ENCODE measurements around the gene ATP4B. TPM values are rescaled to one million over a fixed set of nuclear protein-coding genes. Genes with fewer than 3 reads are reported as not detected.

The ATP4B gene
- total and polyA plus RNA-seq, 2 donors from 2014 or later: 0.16 to 0.45 TPM

DNA sequence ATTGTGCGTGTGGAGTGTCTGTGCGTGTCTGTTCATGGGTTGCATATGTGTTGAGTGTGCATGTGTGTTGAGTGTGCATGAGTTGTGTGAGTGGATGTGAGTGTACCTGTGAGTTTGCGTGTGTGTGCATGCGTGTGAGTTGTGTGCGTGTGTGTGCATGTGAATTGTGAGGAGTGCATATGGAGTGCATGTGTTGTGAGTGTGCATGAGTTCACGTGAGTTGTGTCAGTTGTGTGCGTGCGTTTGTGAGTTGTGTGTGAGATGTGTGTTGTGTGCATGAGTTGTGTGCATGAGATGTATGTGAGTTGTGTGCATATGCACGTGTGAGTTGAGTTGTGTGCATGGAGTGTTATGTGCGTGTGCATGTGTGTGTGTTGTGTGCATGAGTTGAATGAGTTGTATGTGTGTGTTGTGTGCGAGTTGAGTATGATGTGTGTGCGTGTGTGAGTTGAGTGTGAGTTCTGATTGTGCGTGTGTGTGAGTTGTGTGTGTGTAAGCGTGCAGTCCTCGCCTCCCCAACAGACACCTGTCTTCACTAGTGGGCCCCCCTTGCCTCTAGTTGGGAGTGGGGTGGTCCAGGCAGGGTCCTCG is 44.1 kb downstream of the ATP4B start:
- intact Hi-C loops (cut with DNase I): no loop called here
- H3K4me3 ChIP-seq (ENCODE audit: low read length in 3 of 3): no peak overlapping the region
- FAIRE-seq: no peak
- H3K4me1 ChIP-seq (ENCODE audit: control insufficient read depth in 2 of 3, insufficient read depth in 2 of 3, low read depth in 1 of 3, low read length in 3 of 3): peaks cover 0 to 5% (median 0%) of the 10 kb centered on the region in 3 donors
- H3K36me3 ChIP-seq (ENCODE audit: control insufficient read depth in 2 of 3, insufficient read depth in 3 of 3, low read length in 3 of 3): peaks cover 2 to 10% (median 2%) of the 10 kb centered on the region in 3 donors
- no peak for DNase-seq
- H3K9me3 ChIP-seq (ENCODE audit: control insufficient read depth in 2 of 3, insufficient read depth in 1 of 3, low read length in 3 of 3): no peaks in the 10 kb centered on the region
- no peaks in the 10 kb centered on the region for H3K27me3 ChIP-seq (ENCODE audit: control insufficient read depth, insufficient read depth, low read length)
- no peak for TF ChIP-seq CTCF (IDR thresholded peaks at IDR 0.05; ENCODE audit: borderline replicate concordance, extremely low read depth, insufficient read depth)
- no peak overlapping the region for H3K27ac ChIP-seq (ENCODE audit: low read depth in 2 of 2, low read length in 2 of 2)
- no peak overlapping the region for H3K9ac ChIP-seq (ENCODE audit: low read length in 3 of 3)

DNA sequence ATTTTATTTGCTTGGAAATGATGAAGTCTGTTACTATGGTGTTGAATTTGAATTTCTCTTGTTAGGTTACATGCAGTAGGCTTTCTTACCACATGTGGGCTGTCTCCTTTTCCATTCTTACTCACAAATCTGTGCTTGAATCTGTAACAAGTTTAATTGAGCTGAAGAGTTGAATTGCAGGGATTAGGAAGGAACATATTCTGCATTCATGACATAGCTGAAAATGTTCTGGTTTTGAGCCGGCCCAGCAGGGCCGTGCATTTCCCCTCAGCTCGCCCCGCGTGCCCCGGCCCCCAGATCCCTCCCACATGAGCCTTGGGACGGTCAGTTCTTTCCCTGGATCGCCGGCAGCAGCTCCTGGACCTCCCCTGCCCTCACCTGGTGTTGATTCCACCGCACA is 45.4 kb downstream of the ATP4B start:
- no peak for DNase-seq
- FAIRE-seq: no peak
- no peak for TF ChIP-seq CTCF (IDR thresholded peaks at IDR 0.05; ENCODE audit: borderline replicate concordance, extremely low read depth, insufficient read depth)

DNA sequence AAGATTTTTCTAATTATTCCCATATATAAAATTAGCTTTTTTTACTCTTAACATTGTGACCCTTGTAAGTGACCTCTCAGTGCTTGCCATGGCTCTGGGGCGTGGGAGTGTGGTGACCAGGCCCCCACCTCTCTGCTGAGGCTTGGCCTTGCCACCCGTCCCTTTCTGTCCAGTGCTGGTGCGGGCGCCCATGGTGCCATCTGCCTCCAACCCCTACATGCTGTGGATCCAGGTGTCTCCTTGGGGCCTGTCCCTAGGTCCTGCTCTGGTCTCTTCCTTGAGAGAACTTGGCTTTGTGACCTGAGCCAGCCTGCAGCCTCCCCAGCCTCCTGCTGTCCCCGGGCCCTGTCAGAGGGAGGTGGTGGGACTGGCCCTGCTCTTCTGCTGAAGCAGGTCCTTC is 46.0 kb downstream of the ATP4B start:
- intact Hi-C loops (cut with DNase I): no loop called here
- no peak overlapping the region for H3K4me3 ChIP-seq (ENCODE audit: low read length in 3 of 3)
- H3K9ac ChIP-seq (ENCODE audit: low read length in 3 of 3): no peak overlapping the region
- no peak for DNase-seq
- H3K27ac ChIP-seq (ENCODE audit: low read depth in 2 of 2, low read length in 2 of 2): no peak overlapping the region
- peaks cover 2 to 10% (median 2%) of the 10 kb centered on the region in 3 donors for H3K36me3 ChIP-seq (ENCODE audit: control insufficient read depth in 2 of 3, insufficient read depth in 3 of 3, low read length in 3 of 3)
- H3K9me3 ChIP-seq (ENCODE audit: control insufficient read depth in 2 of 3, insufficient read depth in 1 of 3, low read length in 3 of 3): no peaks in the 10 kb centered on the region
- no peaks in the 10 kb centered on the region for H3K27me3 ChIP-seq (ENCODE audit: control insufficient read depth, insufficient read depth, low read length)
- no peak for TF ChIP-seq CTCF (IDR thresholded peaks at IDR 0.05; ENCODE audit: borderline replicate concordance, extremely low read depth, insufficient read depth)
- peaks cover 0 to 7% (median 5%) of the 10 kb centered on the region in 3 donors for H3K4me1 ChIP-seq (ENCODE audit: control insufficient read depth in 2 of 3, insufficient read depth in 2 of 3, low read depth in 1 of 3, low read length in 3 of 3)
- FAIRE-seq: no peak

More for the DNA sequence above, 45.4 kb downstream of the ATP4B start:
- intact Hi-C loops (cut with DNase I): no loop called here
- no peak overlapping the region for H3K9ac ChIP-seq (ENCODE audit: low read length in 3 of 3)
- peaks cover 2 to 10% (median 2%) of the 10 kb centered on the region in 3 donors for H3K36me3 ChIP-seq (ENCODE audit: control insufficient read depth in 2 of 3, insufficient read depth in 3 of 3, low read length in 3 of 3)
- H3K9me3 ChIP-seq (ENCODE audit: control insufficient read depth in 2 of 3, insufficient read depth in 1 of 3, low read length in 3 of 3): no peaks in the 10 kb centered on the region
- peaks cover 0 to 5% (median 1%) of the 10 kb centered on the region in 3 donors for H3K4me1 ChIP-seq (ENCODE audit: control insufficient read depth in 2 of 3, insufficient read depth in 2 of 3, low read depth in 1 of 3, low read length in 3 of 3)
- H3K4me3 ChIP-seq (ENCODE audit: low read length in 3 of 3): no peak overlapping the region
- H3K27ac ChIP-seq (ENCODE audit: low read depth in 2 of 2, low read length in 2 of 2): no peak overlapping the region
- no peaks in the 10 kb centered on the region for H3K27me3 ChIP-seq (ENCODE audit: control insufficient read depth, insufficient read depth, low read length)

GRCh38 chr13:113610266-113610665 is 47.7 kb downstream of the ATP4B start:
- Histone ChIP-seq H3K36me3 (ENCODE audit: control insufficient read depth in 2 of 3, insufficient read depth in 3 of 3, low read length in 3 of 3) (peaks cover 2 to 10% (median 5%) of the 10 kb centered on the region in 3 donors), H3K4me1 (ENCODE audit: control insufficient read depth in 2 of 3, insufficient read depth in 2 of 3, low read depth in 1 of 3, low read length in 3 of 3) (peaks cover 0 to 7% (median 0%) of the 10 kb centered on the region in 3 donors), H3K9ac (ENCODE audit: low read length in 3 of 3) (no peak overlapping the region), H3K9me3 (ENCODE audit: control insufficient read depth in 2 of 3, insufficient read depth in 1 of 3, low read length in 3 of 3) (no peaks in the 10 kb centered on the region), H3K27ac (ENCODE audit: low read depth in 2 of 2, low read length in 2 of 2) (no peak overlapping the region), H3K27me3 (ENCODE audit: control insufficient read depth, insufficient read depth, low read length) (no peaks in the 10 kb centered on the region), H3K4me3 (ENCODE audit: low read length in 3 of 3) (no peak overlapping the region)
- intact Hi-C loops (cut with DNase I): no loop called here
- FAIRE-seq (no peak), DNase-seq (no peak)
- TF ChIP-seq CTCF (IDR thresholded peaks at IDR 0.05; ENCODE audit: borderline replicate concordance, extremely low read depth, insufficient read depth): no peak
